OCI-LY1 (cell line): Measurements from ENCODE around the gene FAM229A.

Experiments
- EZH2 ChIP-seq: fragments of 200-600 bp; sonication (generic), shearing (Covaris generic); IDR thresholded peaks from 2 replicates; pipeline ENCODE4 v1.8.0; 2017; ENCODE audit warnings: borderline replicate concordance, mixed run types, mild to moderate bottlenecking, antibody characterized with exemption, low read length, moderate library complexity, mixed read lengths
- TF ChIP-seq, protein P1 (sequence below): fragments of 200-600 bp; sonication (generic), shearing (Covaris generic); IDR thresholded peaks from 2 replicates; pipeline ENCODE4 v1.5.1; 2017; ENCODE audit warnings: mild to moderate bottlenecking, antibody characterized with exemption, low read length, moderate library complexity, mixed read lengths

- TF ChIP-seq, protein P1, sequence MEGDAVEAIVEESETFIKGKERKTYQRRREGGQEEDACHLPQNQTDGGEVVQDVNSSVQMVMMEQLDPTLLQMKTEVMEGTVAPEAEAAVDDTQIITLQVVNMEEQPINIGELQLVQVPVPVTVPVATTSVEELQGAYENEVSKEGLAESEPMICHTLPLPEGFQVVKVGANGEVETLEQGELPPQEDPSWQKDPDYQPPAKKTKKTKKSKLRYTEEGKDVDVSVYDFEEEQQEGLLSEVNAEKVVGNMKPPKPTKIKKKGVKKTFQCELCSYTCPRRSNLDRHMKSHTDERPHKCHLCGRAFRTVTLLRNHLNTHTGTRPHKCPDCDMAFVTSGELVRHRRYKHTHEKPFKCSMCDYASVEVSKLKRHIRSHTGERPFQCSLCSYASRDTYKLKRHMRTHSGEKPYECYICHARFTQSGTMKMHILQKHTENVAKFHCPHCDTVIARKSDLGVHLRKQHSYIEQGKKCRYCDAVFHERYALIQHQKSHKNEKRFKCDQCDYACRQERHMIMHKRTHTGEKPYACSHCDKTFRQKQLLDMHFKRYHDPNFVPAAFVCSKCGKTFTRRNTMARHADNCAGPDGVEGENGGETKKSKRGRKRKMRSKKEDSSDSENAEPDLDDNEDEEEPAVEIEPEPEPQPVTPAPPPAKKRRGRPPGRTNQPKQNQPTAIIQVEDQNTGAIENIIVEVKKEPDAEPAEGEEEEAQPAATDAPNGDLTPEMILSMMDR = no peak
- TF ChIP-seq EZH2 = no peak
Measured at GRCh38 chr1:32321712-32322291, 40.5 kb downstream of the FAM229A start.
